ENCODE results near the gene MC1R. TPM values are rescaled to one million over a fixed set of nuclear protein-coding genes. Genes with fewer than 3 reads are reported as not detected.

The MC1R gene
- total and polyA plus RNA-seq, 2 experiments from 2014 or later, result 0.74 to 4.3 TPM

GRCh38 chr16:89909777-89910716 is 8.6 kb upstream of the MC1R start:
- H3K27ac Mint-ChIP-seq, result no peak overlapping the region
- no peak overlapping the region for H2AFZ ChIP-seq
- H3K4me3 Mint-ChIP-seq, result no peak overlapping the region
- H3K4me1 Mint-ChIP-seq, result 0 out of 3 replicates have a peak, but pooled peaks cover 4% of the 10 kb centered on the region
- no peaks in the 10 kb centered on the region for H3K27me3 ChIP-seq (ENCODE audit: insufficient read depth)
- H3K4me1 ChIP-seq (ENCODE audit: insufficient read depth), result 0 out of 2 replicates have a peak, but pooled peaks cover 4% of the 10 kb centered on the region
- peaks cover 26% of the 10 kb centered on the region for H3K27me3 Mint-ChIP-seq (ENCODE audit: insufficient read depth, low read depth, poor library complexity)
- H3F3A ChIP-seq (replicated peaks; ENCODE audit: low read depth), result peaks cover 19% of the 10 kb centered on the region; the same call in 1 of the 2 replicates
- TF ChIP-seq EZH2 (IDR thresholded peaks at IDR 0.05; ENCODE audit: low read depth, unreplicated experiment), result no peak
- TF ChIP-seq ZNF462 (CRISPR knock-in tag; IDR thresholded peaks at IDR 0.05), result no peak
- no peak for TF ChIP-seq STAT1 (IDR thresholded peaks at IDR 0.05; ENCODE audit: unreplicated experiment)
- peak; percentile 88 to 95 for TF ChIP-seq CTCF (conservative IDR thresholded peaks at IDR 0.05; ENCODE audit: low read depth in 2 of 2)
- no peak for TF ChIP-seq ZNF331 (CRISPR knock-in tag; IDR thresholded peaks at IDR 0.05; ENCODE audit: low read depth)
- no peaks in the 10 kb centered on the region for H3K79me2 ChIP-seq (replicated peaks; ENCODE audit: insufficient read depth)
- peak overlapping the region; percentile 88 for H3K27ac ChIP-seq (ENCODE audit: low read depth)
- H3K36me3 ChIP-seq (ENCODE audit: insufficient read depth), result no peaks in the 10 kb centered on the region; the same call in 1 of the 2 replicates
- H3K9me3 Mint-ChIP-seq, result peaks cover 22% of the 10 kb centered on the region
- no peak overlapping the region for H3K4me3 ChIP-seq
- ATAC-seq, result peak; percentile 94
- no peaks in the 10 kb centered on the region for H4K20me1 ChIP-seq (replicated peaks; ENCODE audit: insufficient read depth)
- H3K36me3 Mint-ChIP-seq (ENCODE audit: low read depth), result peaks cover 46% of the 10 kb centered on the region
- H3K4me2 ChIP-seq, result no peak overlapping the region
- H3K9me2 ChIP-seq (ENCODE audit: insufficient read depth), result no peaks in the 10 kb centered on the region
- peak; percentile 91 for DNase-seq (ENCODE audit: low spot score)

Data from GM23338 (cell line).